PC-3 (cell line): ENCODE results near the gene KRTAP3-2. TPM values are rescaled to one million over a fixed set of nuclear protein-coding genes. Genes with fewer than 3 reads are reported as not detected.

Experiments used
- ATAC-seq: fragments of 200-7000 bp; cut with Tn5 transposase; 2 replicates; pipeline ENCODE4 v1.9.1; 2020; ENCODE audit warnings: mild to moderate bottlenecking, moderate library complexity
- BruUV-seq: library from RNA; stranded (reverse); fragments of 400-500 nt; replicated peaks from 2 replicates; lab custom pipeline; 2021; lab: Mats Ljungman, UMichigan
- CTCF ChIA-PET: fragments of 300-600 bp; sonication (Branson Sonifier 250); formaldehyde crosslinking; loops from one replicate; lab custom pipeline; 2022; ENCODE audit warnings: antibody characterized with exemption; lab: Charles Lee
- POLR2A ChIA-PET: fragments of 300-600 bp; sonication (Branson Sonifier 250); formaldehyde crosslinking; loops from one replicate; lab custom pipeline; 2022; ENCODE audit warnings: antibody characterized with exemption; ENCODE audit not compliant: unreplicated experiment; lab: Charles Lee
- DNase-seq: peaks from one replicate; pipeline ENCODE4 v3.0.0-alpha.2; 2015
- H2AFZ ChIP-seq: fragments of 300-600 bp; sonication (generic); 2 replicates; pipeline ENCODE4 v1.6.0; 2016; ENCODE audit warnings: antibody characterized with exemption, low read length
- H3F3A ChIP-seq: fragments of 300-600 bp; sonication (generic); one replicate; pipeline ENCODE4 v1.6.0; 2017; ENCODE audit warnings: antibody characterized with exemption, low read length, control low read depth, mild to moderate bottlenecking; ENCODE audit not compliant: unreplicated experiment
- H3K27ac ChIP-seq: fragments of 300-600 bp; sonication (generic); 2 replicates; pipeline ENCODE4 v1.5.1; 2016; ENCODE audit warnings: mild to moderate bottlenecking, low read length
- H3K27me3 ChIP-seq: fragments of 300-600 bp; sonication (generic); 2 replicates; pipeline ENCODE4 v1.6.1; 2016; ENCODE audit warnings: low read length, mixed read lengths
- H3K36me3 ChIP-seq: fragments of 300-600 bp; sonication (generic); 2 replicates; pipeline ENCODE4 v1.6.1; 2016; ENCODE audit warnings: low read depth, mixed run types, low read length, mixed read lengths
- H3K4me1 ChIP-seq: fragments of 300-600 bp; sonication (generic); 2 replicates; pipeline ENCODE4 v1.5.1; 2016; ENCODE audit warnings: low read length; ENCODE audit not compliant: insufficient read depth
- H3K4me2 ChIP-seq: fragments of 300-600 bp; sonication (generic); 2 replicates; pipeline ENCODE4 v1.6.0; 2016; ENCODE audit warnings: low read length
- H3K4me3 ChIP-seq: fragments of 300-600 bp; sonication (generic); 2 replicates; pipeline ENCODE4 v1.5.1; 2016; ENCODE audit warnings: mild to moderate bottlenecking, low read length, mixed read lengths
- H3K79me2 ChIP-seq: fragments of 300-600 bp; sonication (generic); 2 replicates; pipeline ENCODE4 v1.6.1; 2017; ENCODE audit warnings: low read length, mixed read lengths
- H3K9ac ChIP-seq: fragments of 300-600 bp; sonication (generic); 2 replicates; pipeline ENCODE4 v1.6.0; 2016; ENCODE audit warnings: mild to moderate bottlenecking, low read length
- H3K9me2 ChIP-seq: fragments of 300-600 bp; sonication (generic); replicated peaks from 2 replicates; pipeline ENCODE4 v1.6.1; 2016; ENCODE audit warnings: mixed run types, low read length, mixed read lengths
- H3K9me3 ChIP-seq: fragments of 300-600 bp; sonication (generic); 2 replicates; pipeline ENCODE4 v1.6.1; 2016; ENCODE audit warnings: low read length, mixed read lengths
- H4K20me1 ChIP-seq: fragments of 300-600 bp; sonication (generic); 2 replicates; pipeline ENCODE4 v1.6.1; 2016; ENCODE audit warnings: low read length, mixed read lengths
- CTCF ChIP-seq: fragments of 300-600 bp; sonication (generic); conservative IDR thresholded peaks from 2 replicates; pipeline ENCODE4 v1.5.1; 2017; ENCODE audit warnings: antibody characterized with exemption, low read depth, mild to moderate bottlenecking, low read length
- EZH2 ChIP-seq: fragments of 300-600 bp; sonication (generic); IDR thresholded peaks from one replicate; pipeline ENCODE4 v1.6.1; 2017; ENCODE audit warnings: antibody characterized with exemption, mild to moderate bottlenecking, low read length; ENCODE audit not compliant: unreplicated experiment
- EZH2phosphoT487 ChIP-seq: fragments of 300-600 bp; sonication (generic); IDR thresholded peaks from 2 replicates; pipeline ENCODE4 v1.6.1; 2018; ENCODE audit warnings: mild to moderate bottlenecking, antibody characterized with exemption, low read length, borderline replicate concordance
- intact Hi-C: fragments of 100-400 bp; cut with micrococcal nuclease; formaldehyde crosslinking; loops from 2 replicates; pipeline ENCODE4 v1.9.0; 2023
- total RNA-seq: library from RNA; depleted of rRNA; stranded (reverse); fragments of >200 nt; gene quantifications from 2 replicates; pipeline ENCODE4 v1.2.3, GENCODE V29; 2014

Gene KRTAP3-2
- total RNA-seq, 1 experiment from 2014 or later, result not detected

GRCh38 chr17:40992666-40993065, 7.0 kb downstream of the KRTAP3-2 start:
- H3K36me3 ChIP-seq, result no peaks in the 10 kb centered on the region
- intact Hi-C loops, result no loop called here
- ATAC-seq (no peak), DNase-seq (no peak)
- TF ChIP-seq EZH2phosphoT487 (no peak), CTCF (no peak), EZH2 (no peak)
- CTCF ChIA-PET, result no interaction called here
- no peak overlapping the region for H3K9ac ChIP-seq
- no peak overlapping the region for H3K4me2 ChIP-seq
- no peak overlapping the region for H3K27ac ChIP-seq
- H3K79me2 ChIP-seq, result no peaks in the 10 kb centered on the region
- no peak overlapping the region for H3K4me3 ChIP-seq
- BruUV-seq, result no TSS peak
- H4K20me1 ChIP-seq, result no peaks in the 10 kb centered on the region
- H2AFZ ChIP-seq, result no peak overlapping the region
- H3K9me3 ChIP-seq, result no peaks in the 10 kb centered on the region
- no peaks in the 10 kb centered on the region for H3K27me3 ChIP-seq
- POLR2A ChIA-PET, result no interaction called here
- H3F3A ChIP-seq, result no peaks in the 10 kb centered on the region
- no peaks in the 10 kb centered on the region for H3K9me2 ChIP-seq
- H3K4me1 ChIP-seq, result no peaks in the 10 kb centered on the region

- TF ChIP-seq EZH2 (no peak), CTCF (no peak), EZH2phosphoT487 (no peak)
- Histone ChIP-seq H3K9ac (no peak overlapping the region), H3K4me1 (no peaks in the 10 kb centered on the region), H3F3A (no peaks in the 10 kb centered on the region), H3K4me3 (no peak overlapping the region), H3K9me2 (no peaks in the 10 kb centered on the region), H3K27me3 (no peaks in the 10 kb centered on the region), H3K27ac (no peak overlapping the region), H3K36me3 (no peaks in the 10 kb centered on the region), H3K9me3 (no peaks in the 10 kb centered on the region), H3K4me2 (no peak overlapping the region), H4K20me1 (no peaks in the 10 kb centered on the region), H2AFZ (no peak overlapping the region), H3K79me2 (no peaks in the 10 kb centered on the region)
- ATAC-seq (no peak), DNase-seq (no peak)
- ChIA-PET POLR2A (no interaction called here), CTCF (no interaction called here)
- no TSS peak for BruUV-seq
- intact Hi-C loops, result no loop called here
Observed at GRCh38 chr17:40986920-40987319, 12.8 kb downstream of the KRTAP3-2 start.

DNA sequence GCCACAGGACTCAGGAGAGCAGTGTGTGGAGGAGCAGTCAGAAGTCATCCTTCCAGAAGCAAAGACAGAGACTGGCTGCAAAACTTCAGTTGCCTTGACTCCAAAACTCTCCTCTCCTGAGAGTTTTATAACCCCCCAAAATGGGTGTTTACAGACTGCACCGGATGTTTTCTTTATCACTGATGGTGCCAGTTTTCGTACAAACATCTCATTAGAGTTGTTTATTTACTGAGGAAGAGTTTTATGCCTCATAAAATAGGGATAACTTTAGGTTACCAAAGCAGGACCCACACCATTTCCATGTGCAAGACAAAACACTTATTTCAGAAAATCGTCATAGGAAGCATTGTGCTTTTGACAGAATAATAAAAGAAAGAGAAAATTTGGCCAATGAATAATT, 15.5 kb downstream of the KRTAP3-2 start, which contains the start of gene KRT40:
TSS of gene KRT40 (minus strand) at position 101 of the 400 bp plus-strand sequence. CDS start at position 48, 53 bp downstream.
- Histone ChIP-seq H3K9ac (no peak within 1 kb of the TSS), H3K9me3 (no peaks in the 10 kb centered on the region), H3K27ac (no peak within 1 kb of the TSS), H3K36me3 (no peaks in the 10 kb centered on the region), H3K4me3 (no peak within 1 kb of the TSS), H3F3A (no peaks in the 10 kb centered on the region), H2AFZ (no peak within 1 kb of the TSS), H4K20me1 (no peaks in the 10 kb centered on the region), H3K4me1 (no peaks in the 10 kb centered on the region), H3K9me2 (no peaks in the 10 kb centered on the region), H3K79me2 (no peaks in the 10 kb centered on the region), H3K27me3 (no peaks in the 10 kb centered on the region), H3K4me2 (no peak within 1 kb of the TSS)
- CTCF ChIA-PET, result no interaction called here
- intact Hi-C loops, result no loop called here
- POLR2A ChIA-PET, result no interaction called here
- DNase-seq (no peak), ATAC-seq (no peak)
- TF ChIP-seq CTCF (no peak), EZH2 (no peak), EZH2phosphoT487 (no peak)
- BruUV-seq, result no TSS peak
